SK-N-SH treated with all-trans-retinoic acid at 6 μM for 48 hours (cell line): ENCODE data around the gene SLC30A3.

Experiments
- CREB5 ChIP-seq: fragments of 250-450 bp; sonication (Bioruptor Pico); IDR thresholded peaks from 2 replicates; pipeline ENCODE4 v1.5.1; 2020; ENCODE audit warnings: low read depth, mild to moderate bottlenecking, moderate library complexity
- ESRRG ChIP-seq: fragments of 250-450 bp; sonication (Bioruptor Pico); IDR thresholded peaks from 2 replicates; pipeline ENCODE4 v1.6.1; 2021; ENCODE audit warnings: mild to moderate bottlenecking
- PATZ1 ChIP-seq: fragments of 250-450 bp; sonication (Bioruptor Pico); IDR thresholded peaks from 2 replicates; pipeline ENCODE4 v1.8.0; 2020; ENCODE audit warnings: mild to moderate bottlenecking, moderate library complexity, borderline replicate concordance
- POU6F1 ChIP-seq: fragments of 250-450 bp; sonication (Bioruptor Pico); IDR thresholded peaks from 2 replicates; pipeline ENCODE4 v1.8.0; 2021; ENCODE audit warnings: low read depth, mild to moderate bottlenecking, moderate library complexity, borderline replicate concordance
- TOX ChIP-seq: fragments of 250-450 bp; sonication (Bioruptor Pico); IDR thresholded peaks from 2 replicates; pipeline ENCODE4 v1.8.0; 2021; ENCODE audit warnings: mild to moderate bottlenecking, moderate library complexity, borderline replicate concordance
- ZFP30 ChIP-seq: fragments of 450-650 bp; formaldehyde crosslinking; IDR thresholded peaks from 2 replicates; pipeline ENCODE4 v1.5.0; 2022; ENCODE audit warnings: mild to moderate bottlenecking, moderate library complexity

- TF ChIP-seq ESRRG (CRISPR knock-in tag) (no peak), CREB5 (CRISPR knock-in tag) (no peak), PATZ1 (no peak), POU6F1 (CRISPR knock-in tag) (no peak), ZFP30 (CRISPR knock-in tag) (no peak), TOX (CRISPR knock-in tag) (no peak)
These were observed 26.2 kb downstream of the SLC30A3 start for GRCh38 chr2:27236626-27237025.
